ENCODE data around the gene ING1. TPM values are rescaled to one million over a fixed set of nuclear protein-coding genes. Genes with fewer than 3 reads are reported as not detected.
"Not testable (repeated sequence)": the region's sequence is repeated elsewhere in the genome, so short reads cannot be mapped to it uniquely, and the experiment has no call there.

ING1 gene
- polyA plus RNA-seq, 1 donor (not counting 4 experiments of a cell fraction or from before 2014, with no cell fraction given), result 6.4 TPM

DNA sequence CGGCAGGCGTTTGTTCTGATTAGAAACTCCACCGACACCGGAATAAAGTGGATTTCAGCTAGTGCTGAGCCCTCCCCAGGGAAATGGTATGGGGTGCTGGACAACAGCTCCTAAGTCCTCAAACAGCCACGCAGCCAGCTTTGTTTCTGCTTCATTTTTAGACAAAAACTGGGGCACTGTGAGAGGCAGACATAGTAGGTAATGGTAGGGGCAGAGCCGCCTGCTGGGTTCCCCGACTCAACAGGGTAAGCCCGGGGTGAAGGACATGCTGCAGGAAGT is 47.3 kb upstream of the ING1 start:
- peaks cover 24 to 30% of the 10 kb centered on the region in 2 experiments for H3K36me3 ChIP-seq (ENCODE audit: control insufficient read depth in 2 of 2, extremely low read depth in 1 of 2, insufficient read depth in 2 of 2, low read length in 2 of 2)

DNA sequence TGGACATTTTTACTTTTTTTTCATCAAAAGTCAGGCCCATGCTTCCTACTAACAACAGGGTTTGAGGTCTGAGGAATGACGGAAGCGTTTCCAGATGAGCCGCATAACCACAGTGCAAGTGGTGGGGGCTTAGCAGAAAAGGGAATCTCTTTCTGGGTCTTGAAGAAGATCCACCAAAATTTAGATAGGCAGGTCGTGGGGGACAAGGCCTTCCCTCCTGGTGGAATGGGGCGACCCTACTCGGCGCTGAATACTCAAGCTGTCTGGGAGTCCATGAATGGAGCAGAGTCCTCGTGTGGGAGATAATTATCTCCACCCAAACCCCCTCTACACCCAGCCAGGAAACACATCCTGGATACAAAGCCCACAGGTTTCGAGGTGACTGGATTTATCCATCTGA is 44.5 kb upstream of the ING1 start:
- Histone ChIP-seq H3K79me2 (ENCODE audit: control insufficient read depth, insufficient read depth, low read length) (no peaks in the 10 kb centered on the region), H3K4me2 (ENCODE audit: control insufficient read depth, extremely low read depth, insufficient read depth, low read depth, low read length) (no peak overlapping the region), H3K27me3 (ENCODE audit: control insufficient read depth, extremely low read depth, insufficient read depth, low read length) (no peaks in the 10 kb centered on the region), H3K4me3 (ENCODE audit: control insufficient read depth in 2 of 3, extremely low read depth in 1 of 3, insufficient read depth in 2 of 3, low read depth in 1 of 3, low read length in 3 of 3) (no peak overlapping the region), H2AFZ (ENCODE audit: control insufficient read depth, low read length) (no peak overlapping the region), H3K9me3 (ENCODE audit: control insufficient read depth, low read depth, low read length) (no peaks in the 10 kb centered on the region), H3K9ac (ENCODE audit: control insufficient read depth, extremely low read depth, insufficient read depth, low read length) (no peak overlapping the region), H3K4me1 (ENCODE audit: control insufficient read depth, extremely low read depth, insufficient read depth, low read length) (no peaks in the 10 kb centered on the region), H3K36me3 (ENCODE audit: control insufficient read depth in 2 of 2, extremely low read depth in 1 of 2, insufficient read depth in 2 of 2, low read length in 2 of 2) (peaks cover 11 to 22% of the 10 kb centered on the region in 2 experiments), H3K27ac (ENCODE audit: control insufficient read depth, insufficient read depth, low read length) (no peak overlapping the region), H3K9me1 (ENCODE audit: control insufficient read depth, extremely low read depth, insufficient read depth, low read length) (no peaks in the 10 kb centered on the region), H4K20me1 (ENCODE audit: control insufficient read depth, extremely low read depth, insufficient read depth, low read length) (no peaks in the 10 kb centered on the region)
- DNase-seq (ENCODE audit: low read depth, low spot score) (no peak), FAIRE-seq (no peak)
- dilution Hi-C loops (cut with MboI; ENCODE audit: extremely low pct_ligation_motif_present, low sequenced_read_pairs), result no loop called here
- TF ChIP-seq, protein P1, sequence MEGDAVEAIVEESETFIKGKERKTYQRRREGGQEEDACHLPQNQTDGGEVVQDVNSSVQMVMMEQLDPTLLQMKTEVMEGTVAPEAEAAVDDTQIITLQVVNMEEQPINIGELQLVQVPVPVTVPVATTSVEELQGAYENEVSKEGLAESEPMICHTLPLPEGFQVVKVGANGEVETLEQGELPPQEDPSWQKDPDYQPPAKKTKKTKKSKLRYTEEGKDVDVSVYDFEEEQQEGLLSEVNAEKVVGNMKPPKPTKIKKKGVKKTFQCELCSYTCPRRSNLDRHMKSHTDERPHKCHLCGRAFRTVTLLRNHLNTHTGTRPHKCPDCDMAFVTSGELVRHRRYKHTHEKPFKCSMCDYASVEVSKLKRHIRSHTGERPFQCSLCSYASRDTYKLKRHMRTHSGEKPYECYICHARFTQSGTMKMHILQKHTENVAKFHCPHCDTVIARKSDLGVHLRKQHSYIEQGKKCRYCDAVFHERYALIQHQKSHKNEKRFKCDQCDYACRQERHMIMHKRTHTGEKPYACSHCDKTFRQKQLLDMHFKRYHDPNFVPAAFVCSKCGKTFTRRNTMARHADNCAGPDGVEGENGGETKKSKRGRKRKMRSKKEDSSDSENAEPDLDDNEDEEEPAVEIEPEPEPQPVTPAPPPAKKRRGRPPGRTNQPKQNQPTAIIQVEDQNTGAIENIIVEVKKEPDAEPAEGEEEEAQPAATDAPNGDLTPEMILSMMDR (optimal IDR thresholded peaks at IDR 0.05 in 1 of 3, IDR thresholded peaks at IDR 0.05 in 1 of 3, conservative IDR thresholded peaks at IDR 0.05 in 1 of 3; ENCODE audit: extremely low read depth in 1 of 3, insufficient read depth in 2 of 3, low read length in 3 of 3), result no peak
- TF ChIP-seq EZH2 (IDR thresholded peaks at IDR 0.05; ENCODE audit: low read length), result no peak

More for the DNA sequence above, 47.3 kb upstream of the ING1 start:
- no peaks in the 10 kb centered on the region for H3K9me3 ChIP-seq (ENCODE audit: control insufficient read depth, low read depth, low read length)
- no peaks in the 10 kb centered on the region for H3K79me2 ChIP-seq (ENCODE audit: control insufficient read depth, insufficient read depth, low read length)
- H3K4me1 ChIP-seq (ENCODE audit: control insufficient read depth, extremely low read depth, insufficient read depth, low read length), result no peaks in the 10 kb centered on the region
- dilution Hi-C loops (cut with MboI; ENCODE audit: extremely low pct_ligation_motif_present, low sequenced_read_pairs), result no loop called here
- H3K9ac ChIP-seq (ENCODE audit: control insufficient read depth, extremely low read depth, insufficient read depth, low read length), result no peak overlapping the region
- H2AFZ ChIP-seq (ENCODE audit: control insufficient read depth, low read length), result no peak overlapping the region
- FAIRE-seq (no peak), DNase-seq (ENCODE audit: low read depth, low spot score) (no peak)
- no peak overlapping the region for H3K27ac ChIP-seq (ENCODE audit: control insufficient read depth, insufficient read depth, low read length)
- H3K4me3 ChIP-seq (ENCODE audit: control insufficient read depth in 2 of 3, extremely low read depth in 1 of 3, insufficient read depth in 2 of 3, low read depth in 1 of 3, low read length in 3 of 3), result no peak overlapping the region
- H4K20me1 ChIP-seq (ENCODE audit: control insufficient read depth, extremely low read depth, insufficient read depth, low read length), result no peaks in the 10 kb centered on the region
- H3K9me1 ChIP-seq (ENCODE audit: control insufficient read depth, extremely low read depth, insufficient read depth, low read length), result no peaks in the 10 kb centered on the region
- TF ChIP-seq, protein P1 (optimal IDR thresholded peaks at IDR 0.05 in 1 of 3, IDR thresholded peaks at IDR 0.05 in 1 of 3, conservative IDR thresholded peaks at IDR 0.05 in 1 of 3; ENCODE audit: extremely low read depth in 1 of 3, insufficient read depth in 2 of 3, low read length in 3 of 3), result no peak
- no peak for TF ChIP-seq EZH2 (IDR thresholded peaks at IDR 0.05; ENCODE audit: low read length)
- no peaks in the 10 kb centered on the region for H3K27me3 ChIP-seq (ENCODE audit: control insufficient read depth, extremely low read depth, insufficient read depth, low read length)
- H3K4me2 ChIP-seq (ENCODE audit: control insufficient read depth, extremely low read depth, insufficient read depth, low read depth, low read length), result no peak overlapping the region

- H2AFZ ChIP-seq (ENCODE audit: control insufficient read depth, low read length); H3K27ac ChIP-seq (ENCODE audit: control insufficient read depth, insufficient read depth, low read length); H3K79me2 ChIP-seq (ENCODE audit: control insufficient read depth, insufficient read depth, low read length); H3K4me1 ChIP-seq (ENCODE audit: control insufficient read depth, extremely low read depth, insufficient read depth, low read length); dilution Hi-C loops (cut with MboI; ENCODE audit: extremely low pct_ligation_motif_present, low sequenced_read_pairs); H3K4me2 ChIP-seq (ENCODE audit: control insufficient read depth, extremely low read depth, insufficient read depth, low read depth, low read length); H3K27me3 ChIP-seq (ENCODE audit: control insufficient read depth, extremely low read depth, insufficient read depth, low read length); H3K9me1 ChIP-seq (ENCODE audit: control insufficient read depth, extremely low read depth, insufficient read depth, low read length); DNase-seq (ENCODE audit: low read depth, low spot score); FAIRE-seq; H3K9me3 ChIP-seq (ENCODE audit: control insufficient read depth, low read depth, low read length); H3K9ac ChIP-seq (ENCODE audit: control insufficient read depth, extremely low read depth, insufficient read depth, low read length); H3K4me3 ChIP-seq (ENCODE audit: control insufficient read depth in 2 of 3, extremely low read depth in 1 of 3, insufficient read depth in 2 of 3, low read depth in 1 of 3, low read length in 3 of 3); H4K20me1 ChIP-seq (ENCODE audit: control insufficient read depth, extremely low read depth, insufficient read depth, low read length): not testable (repeated sequence)
- peaks cover 10 to 18% of the 10 kb centered on the region in 2 experiments for H3K36me3 ChIP-seq (ENCODE audit: control insufficient read depth in 2 of 2, extremely low read depth in 1 of 2, insufficient read depth in 2 of 2, low read length in 2 of 2)
Observed at GRCh38 chr13:110669814-110670213, 43.7 kb upstream of the ING1 start.

All from keratinocyte (primary cell).